ENCODE results near the gene GABBR2. TPM values are rescaled to one million over a fixed set of nuclear protein-coding genes. Genes with fewer than 3 reads are reported as not detected.

Gene GABBR2
- total RNA-seq, 2 donors from 2014 or later, result 1.2 to 1.3 TPM

- 99 to 100% methylated on average over 2 of the region's 2 CpGs for WGBS, 2 experiments (ENCODE audit: insufficient coverage in 1 of 2, insufficient read length in 1 of 2)
- H3K4me3 Mint-ChIP-seq, result no peak overlapping the region
- H3K27ac Mint-ChIP-seq, result no peak overlapping the region
Measured at GRCh38 chr9:98598861-98599260, 109.9 kb downstream of the GABBR2 start.

GRCh38 chr9:98597236-98597771 lies 111.4 kb downstream of the GABBR2 start:
- Histone ChIP-seq H3K4me3 (ENCODE audit: low read length) (no peak overlapping the region), H3K27me3 (ENCODE audit: control insufficient read depth, insufficient read depth, low read length, poor library complexity, severe bottlenecking) (no peaks in the 10 kb centered on the region), H3K4me1 (ENCODE audit: control insufficient read depth, insufficient read depth, low read length) (no peaks in the 10 kb centered on the region), H3K9me3 (ENCODE audit: control insufficient read depth, low read length) (no peaks in the 10 kb centered on the region), H3K9ac (ENCODE audit: extremely low read depth, low read length, poor library complexity, severe bottlenecking) (no peak overlapping the region), H3K36me3 (ENCODE audit: control insufficient read depth, insufficient read depth, low read length) (no peaks in the 10 kb centered on the region), H3K27ac (ENCODE audit: low read depth, low read length) (no peak overlapping the region)
- Mint-ChIP-seq H3K27me3 (ENCODE audit: insufficient read depth) (no peaks in the 10 kb centered on the region), H3K9me3 (no peaks in the 10 kb centered on the region), H3K36me3 (ENCODE audit: low read depth) (no peaks in the 10 kb centered on the region), H3K27ac (no peak overlapping the region), H3K4me1 (peaks cover 14% of the 10 kb centered on the region), H3K4me3 (no peak overlapping the region)
- no peak for TF ChIP-seq CTCF (conservative IDR thresholded peaks at IDR 0.05)
- DNase-seq, result no peak

More at GRCh38 chr9:98598861-98599260, 109.9 kb downstream of the GABBR2 start:
- Histone ChIP-seq H3K4me3 (ENCODE audit: low read length) (no peak overlapping the region), H3K36me3 (ENCODE audit: control insufficient read depth, insufficient read depth, low read length) (no peaks in the 10 kb centered on the region), H3K4me1 (ENCODE audit: control insufficient read depth, insufficient read depth, low read length) (no peaks in the 10 kb centered on the region), H3K9ac (ENCODE audit: extremely low read depth, low read length, poor library complexity, severe bottlenecking) (no peak overlapping the region), H3K27ac (ENCODE audit: low read depth, low read length) (no peak overlapping the region), H3K27me3 (ENCODE audit: control insufficient read depth, insufficient read depth, low read length, poor library complexity, severe bottlenecking) (no peaks in the 10 kb centered on the region), H3K9me3 (ENCODE audit: control insufficient read depth, low read length) (no peaks in the 10 kb centered on the region)
- Mint-ChIP-seq H3K36me3 (ENCODE audit: low read depth) (no peaks in the 10 kb centered on the region), H3K4me1 (peaks cover 16% of the 10 kb centered on the region), H3K27me3 (ENCODE audit: insufficient read depth) (no peaks in the 10 kb centered on the region), H3K9me3 (no peaks in the 10 kb centered on the region)
- TF ChIP-seq CTCF (conservative IDR thresholded peaks at IDR 0.05), result no peak
- no peak for DNase-seq

- peaks cover 14% of the 10 kb centered on the region for H3K4me1 Mint-ChIP-seq
- no peak overlapping the region for H3K4me3 Mint-ChIP-seq
- no peaks in the 10 kb centered on the region for H3K9me3 Mint-ChIP-seq
- Histone ChIP-seq H3K9ac (ENCODE audit: extremely low read depth, low read length, poor library complexity, severe bottlenecking) (no peak overlapping the region), H3K27ac (ENCODE audit: low read depth, low read length) (no peak overlapping the region), H3K27me3 (ENCODE audit: control insufficient read depth, insufficient read depth, low read length, poor library complexity, severe bottlenecking) (no peaks in the 10 kb centered on the region), H3K4me1 (ENCODE audit: control insufficient read depth, insufficient read depth, low read length) (no peaks in the 10 kb centered on the region), H3K36me3 (ENCODE audit: control insufficient read depth, insufficient read depth, low read length) (no peaks in the 10 kb centered on the region), H3K4me3 (ENCODE audit: low read length) (no peak overlapping the region), H3K9me3 (ENCODE audit: control insufficient read depth, low read length) (no peaks in the 10 kb centered on the region)
- TF ChIP-seq CTCF (conservative IDR thresholded peaks at IDR 0.05), result no peak
- 79 to 80% methylated on average over 4 to 7 of the region's 7 CpGs for WGBS, 2 experiments (ENCODE audit: insufficient coverage in 1 of 2, insufficient read length in 1 of 2)
- no peaks in the 10 kb centered on the region for H3K36me3 Mint-ChIP-seq (ENCODE audit: low read depth)
- H3K27me3 Mint-ChIP-seq (ENCODE audit: insufficient read depth), result no peaks in the 10 kb centered on the region
- no peak overlapping the region for H3K27ac Mint-ChIP-seq
- DNase-seq, result no peak
Measured at GRCh38 chr9:98596486-98596885, 112.2 kb downstream of the GABBR2 start.
